22Rv1 (cell line): Measurements from ENCODE around the gene ASCC2.

Experiments used
- H3K27ac ChIP-seq: fragments of 450-650 bp; 2 replicates; pipeline ENCODE4 v1.5.1; 2017
- CTCF ChIP-seq: fragments of 450-650 bp; IDR thresholded peaks from 2 replicates; pipeline ENCODE4 v1.5.1; 2017; ENCODE audit warnings: mild to moderate bottlenecking
- ZFX ChIP-seq: fragments of 450-650 bp; IDR thresholded peaks from 2 replicates; pipeline ENCODE4 v1.6.1; 2017; ENCODE audit warnings: antibody characterized with exemption, borderline replicate concordance

ASCC2 gene

GRCh38 chr22:29801153-29801552 lies 36.9 kb downstream of the ASCC2 start:
- TF ChIP-seq CTCF (no peak), ZFX (no peak)
- no peak overlapping the region for H3K27ac ChIP-seq

GRCh38 chr22:29799217-29799680 lies 38.8 kb downstream of the ASCC2 start:
- TF ChIP-seq CTCF = no peak
- TF ChIP-seq ZFX = no peak

GRCh38 chr22:29798801-29799200 lies 39.3 kb downstream of the ASCC2 start:
- H3K27ac ChIP-seq = peak overlapping the region; percentile 65
- TF ChIP-seq ZFX (no peak), CTCF (no peak)

More at GRCh38 chr22:29799217-29799680, 38.8 kb downstream of the ASCC2 start:
- peak overlapping the region; percentile 65 for H3K27ac ChIP-seq

GRCh38 chr22:29798318-29798717 lies 39.8 kb downstream of the ASCC2 start:
- TF ChIP-seq ZFX (no peak), CTCF (no peak)
- peak overlapping the region; percentile 65 for H3K27ac ChIP-seq

- H3K27ac ChIP-seq = no peak overlapping the region
- TF ChIP-seq CTCF = no peak
- no peak for TF ChIP-seq ZFX
These were observed 40.7 kb downstream of the ASCC2 start for GRCh38 chr22:29797351-29797750.

GRCh38 chr22:29795663-29796062 lies 42.4 kb downstream of the ASCC2 start:
- no peak overlapping the region for H3K27ac ChIP-seq
- TF ChIP-seq CTCF (no peak), ZFX (no peak)

- TF ChIP-seq ZFX (no peak), CTCF (no peak)
- no peak overlapping the region for H3K27ac ChIP-seq
These were observed 44.7 kb downstream of the ASCC2 start for GRCh38 chr22:29793396-29793795.
